Mesendoderm (in vitro differentiated cells): ENCODE results near the gene TJP2.

Experiments
- DNase-seq: peaks from one replicate; pipeline ENCODE4 v3.0.0; 2013
- H2AK5ac ChIP-seq: 2 replicates; pipeline ENCODE4 v1.6.1; 2013; ENCODE audit warnings: low read length, inconsistent platforms
- H2BK120ac ChIP-seq: 2 replicates; pipeline ENCODE4 v1.6.1; 2013; ENCODE audit warnings: low read depth, mild to moderate bottlenecking, low read length, moderate library complexity, mixed read lengths
- H2BK15ac ChIP-seq: replicated peaks from 2 replicates; pipeline ENCODE4 v1.6.1; 2013; ENCODE audit warnings: low read depth, mild to moderate bottlenecking, moderate library complexity
- H2BK5ac ChIP-seq: 2 replicates; pipeline ENCODE4 v1.6.1; 2013; ENCODE audit warnings: low read length, inconsistent platforms
- H3K18ac ChIP-seq: 2 replicates; pipeline ENCODE4 v1.6.1; 2013; ENCODE audit warnings: mild to moderate bottlenecking, low read length, mixed read lengths
- H3K23ac ChIP-seq: one replicate; pipeline ENCODE4 v1.6.1; 2013; ENCODE audit warnings: low read length
- H3K27ac ChIP-seq: 2 replicates; pipeline ENCODE4 v1.5.1; 2013; ENCODE audit warnings: low read depth, mild to moderate bottlenecking, inconsistent platforms, low read length, moderate library complexity
- H3K27me3 ChIP-seq: 2 replicates; pipeline ENCODE4 v1.6.1; 2013; ENCODE audit warnings: low read length, control low read depth, mild to moderate bottlenecking, inconsistent platforms; ENCODE audit not compliant: insufficient read depth, poor library complexity
- H3K36me3 ChIP-seq: 2 replicates; pipeline ENCODE4 v1.6.1; 2013; ENCODE audit warnings: low read length, inconsistent platforms; ENCODE audit not compliant: control insufficient read depth, insufficient read depth
- H3K4ac ChIP-seq: one replicate; pipeline ENCODE4 v1.6.1; 2013; ENCODE audit warnings: low read depth, mild to moderate bottlenecking, low read length, moderate library complexity
- H3K4me1 ChIP-seq: 2 replicates; pipeline ENCODE4 v1.6.1; 2013; ENCODE audit warnings: low read depth, low read length, inconsistent platforms; ENCODE audit not compliant: control insufficient read depth
- H3K4me2 ChIP-seq: 2 replicates; pipeline ENCODE4 v1.6.1; 2013; ENCODE audit warnings: low read length
- H3K4me3 ChIP-seq: 2 replicates; pipeline ENCODE4 v1.5.1; 2013; ENCODE audit warnings: mild to moderate bottlenecking, low read length
- H3K56ac ChIP-seq: one replicate; pipeline ENCODE4 v1.6.1; 2013; ENCODE audit warnings: low read length
- H3K79me1 ChIP-seq: 2 replicates; pipeline ENCODE4 v1.6.1; 2013; ENCODE audit warnings: low read length, inconsistent platforms
- H3K79me2 ChIP-seq: 2 replicates; pipeline ENCODE4 v1.6.1; 2013; ENCODE audit warnings: mild to moderate bottlenecking, low read length; ENCODE audit not compliant: control insufficient read depth, insufficient read depth
- H3K9ac ChIP-seq: 2 replicates; pipeline ENCODE4 v1.6.1; 2013; ENCODE audit warnings: low read length, inconsistent platforms
- H4K5ac ChIP-seq: one replicate; pipeline ENCODE4 v1.6.1; 2013; ENCODE audit warnings: low read length
- H4K8ac ChIP-seq: one replicate; pipeline ENCODE4 v1.6.1; 2013; ENCODE audit warnings: low read depth, mild to moderate bottlenecking, control low read depth, low read length, moderate library complexity
- WGBS: extraction: QIAGEN DNeasy Blood & Tissue Kit; methylation state at CpG from one replicate; pipeline ENCODE4 v1.1.7; 2013; ENCODE audit warnings: low lambda C conversion rate, missing lambda C conversion rate; ENCODE audit not compliant: insufficient coverage; ENCODE audit errors: extremely low coverage; 5-methylcytosine and 5-hydroxymethylcytosine counted together

The TJP2 gene

DNA sequence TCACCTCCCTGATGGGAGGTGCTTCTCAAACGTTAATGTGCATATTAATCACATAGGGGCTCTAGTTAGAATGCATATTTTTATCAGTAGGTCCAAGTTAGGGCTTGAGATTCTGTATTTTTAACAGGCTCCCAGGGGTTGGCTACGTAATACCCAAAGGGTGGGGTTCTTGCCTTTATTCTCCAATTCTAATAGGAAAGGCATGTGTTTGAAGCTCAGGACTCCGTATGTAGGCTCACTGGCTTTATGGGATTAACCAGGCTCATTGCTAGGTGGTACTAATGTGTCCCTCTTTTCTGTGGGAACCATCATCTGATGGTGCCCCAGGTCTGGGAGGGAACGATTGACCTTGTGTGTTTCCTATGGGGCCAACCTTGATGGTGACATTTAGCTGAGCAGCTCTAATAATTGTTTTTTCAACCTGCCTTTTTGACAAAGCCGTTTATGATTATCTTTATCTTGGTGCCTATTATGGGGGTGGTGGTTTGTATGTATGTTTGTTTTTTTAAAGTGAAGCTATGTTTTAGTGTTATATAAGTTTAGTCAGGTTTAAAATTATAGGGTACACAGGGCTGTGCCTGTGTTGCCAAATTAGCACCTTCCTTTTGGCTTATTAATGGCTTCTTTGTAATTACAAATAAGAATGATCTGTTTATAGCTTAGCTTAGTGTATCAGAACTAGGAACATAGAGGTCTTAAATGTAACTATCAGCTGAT lies 20.8 kb downstream of the TJP2 start:
- H2BK120ac ChIP-seq, result no peak overlapping the region
- H3K9ac ChIP-seq, result no peak overlapping the region
- peaks cover 2% of the 10 kb centered on the region for H3K79me1 ChIP-seq
- no peaks in the 10 kb centered on the region for H3K4me1 ChIP-seq
- H3K27ac ChIP-seq, result no peak overlapping the region
- no peak overlapping the region for H2AK5ac ChIP-seq
- no peak overlapping the region for H3K4ac ChIP-seq
- H3K79me2 ChIP-seq, result peaks cover 17% of the 10 kb centered on the region
- H3K23ac ChIP-seq, result no peak overlapping the region
- H3K18ac ChIP-seq, result no peak overlapping the region
- H3K56ac ChIP-seq, result no peak overlapping the region
- no peak overlapping the region for H2BK5ac ChIP-seq
- no peak overlapping the region for H3K4me2 ChIP-seq
- no CpG with 5 or more reads among the region's 5 CpGs for WGBS
- H2BK15ac ChIP-seq, result no peak overlapping the region
- no peak overlapping the region for H3K4me3 ChIP-seq
- no peak overlapping the region for H4K5ac ChIP-seq
- H3K27me3 ChIP-seq, result no peaks in the 10 kb centered on the region
- DNase-seq, result no peak
- H4K8ac ChIP-seq, result no peak overlapping the region
- no peaks in the 10 kb centered on the region for H3K36me3 ChIP-seq

GRCh38 chr9:69195668-69196067 lies 21.6 kb downstream of the TJP2 start:
- H3K23ac ChIP-seq, result no peak overlapping the region
- H3K79me2 ChIP-seq, result peaks cover 22% of the 10 kb centered on the region
- H3K79me1 ChIP-seq, result peaks cover 2% of the 10 kb centered on the region
- no peak overlapping the region for H2BK5ac ChIP-seq
- no peak overlapping the region for H4K5ac ChIP-seq
- H2BK120ac ChIP-seq, result no peak overlapping the region
- WGBS, result no CpG with 5 or more reads among the region's 3 CpGs
- no peak overlapping the region for H3K56ac ChIP-seq
- peaks cover 3% of the 10 kb centered on the region for H3K4me1 ChIP-seq
- H2AK5ac ChIP-seq, result no peak overlapping the region
- H2BK15ac ChIP-seq, result no peak overlapping the region
- H3K4me3 ChIP-seq, result no peak overlapping the region
- H3K4me2 ChIP-seq, result no peak overlapping the region
- H3K4ac ChIP-seq, result no peak overlapping the region
- no peak overlapping the region for H4K8ac ChIP-seq
- no peak overlapping the region for H3K27ac ChIP-seq
- H3K9ac ChIP-seq, result no peak overlapping the region
- no peaks in the 10 kb centered on the region for H3K27me3 ChIP-seq
- no peak for DNase-seq
- H3K36me3 ChIP-seq, result no peaks in the 10 kb centered on the region
- no peak overlapping the region for H3K18ac ChIP-seq

DNA sequence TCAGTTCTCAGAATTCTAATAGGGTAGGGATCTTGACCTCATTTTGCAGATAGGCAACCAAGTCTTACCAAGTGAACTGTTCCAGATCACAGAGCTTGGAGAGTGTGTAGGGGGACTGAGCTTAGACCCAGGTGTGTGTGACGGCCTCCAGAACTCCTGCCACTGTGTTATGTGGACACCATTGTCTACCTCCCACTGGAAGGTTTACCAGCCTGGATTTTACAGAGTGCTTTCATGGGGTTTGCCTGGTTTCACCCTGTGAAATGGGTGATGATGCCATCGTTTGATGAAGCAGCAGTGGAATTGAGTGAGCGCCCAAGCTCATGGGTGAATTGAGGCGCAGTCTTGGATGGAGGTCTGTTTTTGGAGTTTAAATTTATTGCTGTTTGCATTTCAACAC lies 23.6 kb downstream of the TJP2 start:
- H3K23ac ChIP-seq, result no peak overlapping the region
- H3K79me1 ChIP-seq, result peaks cover 9% of the 10 kb centered on the region
- peaks cover 27% of the 10 kb centered on the region for H3K79me2 ChIP-seq
- WGBS, result no CpG with 5 or more reads among the region's 4 CpGs
- no peak overlapping the region for H2BK5ac ChIP-seq
- H3K4me1 ChIP-seq, result peaks cover 8% of the 10 kb centered on the region
- H3K18ac ChIP-seq, result no peak overlapping the region
- no peak overlapping the region for H4K5ac ChIP-seq
- H2BK120ac ChIP-seq, result no peak overlapping the region
- no peak overlapping the region for H3K4ac ChIP-seq
- H3K4me2 ChIP-seq, result no peak overlapping the region
- DNase-seq, result no peak
- H3K56ac ChIP-seq, result no peak overlapping the region
- H3K36me3 ChIP-seq, result no peaks in the 10 kb centered on the region
- no peak overlapping the region for H4K8ac ChIP-seq
- H3K27ac ChIP-seq, result no peak overlapping the region
- no peak overlapping the region for H2BK15ac ChIP-seq
- no peak overlapping the region for H3K9ac ChIP-seq
- H3K4me3 ChIP-seq, result no peak overlapping the region
- H2AK5ac ChIP-seq, result no peak overlapping the region
- H3K27me3 ChIP-seq, result no peaks in the 10 kb centered on the region

- Histone ChIP-seq H3K9ac (no peak overlapping the region), H3K4me3 (no peak overlapping the region), H4K8ac (no peak overlapping the region), H3K27me3 (no peaks in the 10 kb centered on the region), H4K5ac (no peak overlapping the region), H3K18ac (no peak overlapping the region), H2AK5ac (no peak overlapping the region), H2BK120ac (peak overlapping the region; percentile 40), H3K4me1 (peaks cover 8% of the 10 kb centered on the region), H3K36me3 (no peaks in the 10 kb centered on the region), H3K79me2 (peaks cover 27% of the 10 kb centered on the region), H2BK15ac (no peak overlapping the region), H2BK5ac (no peak overlapping the region), H3K23ac (no peak overlapping the region), H3K56ac (no peak overlapping the region), H3K4ac (no peak overlapping the region), H3K4me2 (no peak overlapping the region), H3K27ac (no peak overlapping the region), H3K79me1 (peaks cover 10% of the 10 kb centered on the region)
- no CpG with 5 or more reads among the region's 7 CpGs for WGBS
- no peak for DNase-seq
Measured at GRCh38 chr9:69198521-69199220, 24.6 kb downstream of the TJP2 start.

GRCh38 chr9:69199769-69200470 lies 25.8 kb downstream of the TJP2 start:
- Histone ChIP-seq H3K79me2 (peaks cover 23% of the 10 kb centered on the region), H2BK120ac (no peak overlapping the region), H3K9ac (no peak overlapping the region), H4K8ac (no peak overlapping the region), H3K27ac (no peak overlapping the region), H2BK5ac (no peak overlapping the region), H3K4ac (no peak overlapping the region), H3K36me3 (no peaks in the 10 kb centered on the region), H2AK5ac (no peak overlapping the region), H3K18ac (no peak overlapping the region), H3K4me1 (peaks cover 14% of the 10 kb centered on the region), H3K79me1 (peaks cover 10% of the 10 kb centered on the region), H3K4me2 (no peak overlapping the region), H3K56ac (no peak overlapping the region), H4K5ac (no peak overlapping the region), H3K23ac (no peak overlapping the region), H3K27me3 (no peaks in the 10 kb centered on the region), H3K4me3 (no peak overlapping the region), H2BK15ac (no peak overlapping the region)
- WGBS, result no CpG with 5 or more reads among the region's 9 CpGs
- DNase-seq, result peak; percentile 74
